ENCODE data around the gene FAM3B. TPM values are rescaled to one million over a fixed set of nuclear protein-coding genes. Genes with fewer than 3 reads are reported as not detected.

Gene FAM3B
- total and polyA plus RNA-seq, 2 experiments from 2014 or later: 2.5 to 3.6 TPM

GRCh38 chr21:41302976-41303375, 13.6 kb upstream of the FAM3B start:
- Histone ChIP-seq H3K9me2 (ENCODE audit: insufficient read depth) (peaks cover 9% of the 10 kb centered on the region; the same call in 1 of the 2 replicates), H4K20me1 (replicated peaks; ENCODE audit: insufficient read depth) (no peaks in the 10 kb centered on the region), H3K4me1 (ENCODE audit: insufficient read depth) (no peaks in the 10 kb centered on the region), H3K27ac (ENCODE audit: low read depth) (no peak overlapping the region), H3K4me3 (no peak overlapping the region), H2AFZ (no peak overlapping the region), H3K27me3 (ENCODE audit: insufficient read depth) (no peaks in the 10 kb centered on the region), H3F3A (replicated peaks; ENCODE audit: low read depth) (no peaks in the 10 kb centered on the region), H3K4me2 (no peak overlapping the region), H3K36me3 (ENCODE audit: insufficient read depth) (no peaks in the 10 kb centered on the region), H3K79me2 (replicated peaks; ENCODE audit: insufficient read depth) (no peaks in the 10 kb centered on the region)
- no peak overlapping the region for H3K27ac Mint-ChIP-seq
- DNase-seq (ENCODE audit: low spot score) (no peak), ATAC-seq (no peak)
- H3K36me3 Mint-ChIP-seq (ENCODE audit: low read depth): peaks cover 6% of the 10 kb centered on the region; the same call in 2 of the 3 replicates
- no peak overlapping the region for H3K4me3 Mint-ChIP-seq
- peaks cover 8% of the 10 kb centered on the region for H3K27me3 Mint-ChIP-seq (ENCODE audit: insufficient read depth, low read depth, poor library complexity)
- TF ChIP-seq EZH2phosphoT487 (IDR thresholded peaks at IDR 0.05; ENCODE audit: unreplicated experiment) (no peak), POLR2AphosphoS5 (IDR thresholded peaks at IDR 0.05; ENCODE audit: low read depth) (no peak), NANOG (IDR thresholded peaks at IDR 0.05; ENCODE audit: borderline replicate concordance) (no peak), ZNF114 (CRISPR knock-in tag; IDR thresholded peaks at IDR 0.05) (no peak), CREB1 (CRISPR knock-in tag; IDR thresholded peaks at IDR 0.05; ENCODE audit: low read depth) (no peak), ZNF331 (CRISPR knock-in tag; IDR thresholded peaks at IDR 0.05; ENCODE audit: low read depth) (no peak), EZH2 (IDR thresholded peaks at IDR 0.05; ENCODE audit: low read depth, unreplicated experiment) (no peak), STAT1 (IDR thresholded peaks at IDR 0.05; ENCODE audit: unreplicated experiment) (no peak), JUNB (IDR thresholded peaks at IDR 0.05; ENCODE audit: unreplicated experiment) (no peak)
- TF ChIP-seq, protein P1, sequence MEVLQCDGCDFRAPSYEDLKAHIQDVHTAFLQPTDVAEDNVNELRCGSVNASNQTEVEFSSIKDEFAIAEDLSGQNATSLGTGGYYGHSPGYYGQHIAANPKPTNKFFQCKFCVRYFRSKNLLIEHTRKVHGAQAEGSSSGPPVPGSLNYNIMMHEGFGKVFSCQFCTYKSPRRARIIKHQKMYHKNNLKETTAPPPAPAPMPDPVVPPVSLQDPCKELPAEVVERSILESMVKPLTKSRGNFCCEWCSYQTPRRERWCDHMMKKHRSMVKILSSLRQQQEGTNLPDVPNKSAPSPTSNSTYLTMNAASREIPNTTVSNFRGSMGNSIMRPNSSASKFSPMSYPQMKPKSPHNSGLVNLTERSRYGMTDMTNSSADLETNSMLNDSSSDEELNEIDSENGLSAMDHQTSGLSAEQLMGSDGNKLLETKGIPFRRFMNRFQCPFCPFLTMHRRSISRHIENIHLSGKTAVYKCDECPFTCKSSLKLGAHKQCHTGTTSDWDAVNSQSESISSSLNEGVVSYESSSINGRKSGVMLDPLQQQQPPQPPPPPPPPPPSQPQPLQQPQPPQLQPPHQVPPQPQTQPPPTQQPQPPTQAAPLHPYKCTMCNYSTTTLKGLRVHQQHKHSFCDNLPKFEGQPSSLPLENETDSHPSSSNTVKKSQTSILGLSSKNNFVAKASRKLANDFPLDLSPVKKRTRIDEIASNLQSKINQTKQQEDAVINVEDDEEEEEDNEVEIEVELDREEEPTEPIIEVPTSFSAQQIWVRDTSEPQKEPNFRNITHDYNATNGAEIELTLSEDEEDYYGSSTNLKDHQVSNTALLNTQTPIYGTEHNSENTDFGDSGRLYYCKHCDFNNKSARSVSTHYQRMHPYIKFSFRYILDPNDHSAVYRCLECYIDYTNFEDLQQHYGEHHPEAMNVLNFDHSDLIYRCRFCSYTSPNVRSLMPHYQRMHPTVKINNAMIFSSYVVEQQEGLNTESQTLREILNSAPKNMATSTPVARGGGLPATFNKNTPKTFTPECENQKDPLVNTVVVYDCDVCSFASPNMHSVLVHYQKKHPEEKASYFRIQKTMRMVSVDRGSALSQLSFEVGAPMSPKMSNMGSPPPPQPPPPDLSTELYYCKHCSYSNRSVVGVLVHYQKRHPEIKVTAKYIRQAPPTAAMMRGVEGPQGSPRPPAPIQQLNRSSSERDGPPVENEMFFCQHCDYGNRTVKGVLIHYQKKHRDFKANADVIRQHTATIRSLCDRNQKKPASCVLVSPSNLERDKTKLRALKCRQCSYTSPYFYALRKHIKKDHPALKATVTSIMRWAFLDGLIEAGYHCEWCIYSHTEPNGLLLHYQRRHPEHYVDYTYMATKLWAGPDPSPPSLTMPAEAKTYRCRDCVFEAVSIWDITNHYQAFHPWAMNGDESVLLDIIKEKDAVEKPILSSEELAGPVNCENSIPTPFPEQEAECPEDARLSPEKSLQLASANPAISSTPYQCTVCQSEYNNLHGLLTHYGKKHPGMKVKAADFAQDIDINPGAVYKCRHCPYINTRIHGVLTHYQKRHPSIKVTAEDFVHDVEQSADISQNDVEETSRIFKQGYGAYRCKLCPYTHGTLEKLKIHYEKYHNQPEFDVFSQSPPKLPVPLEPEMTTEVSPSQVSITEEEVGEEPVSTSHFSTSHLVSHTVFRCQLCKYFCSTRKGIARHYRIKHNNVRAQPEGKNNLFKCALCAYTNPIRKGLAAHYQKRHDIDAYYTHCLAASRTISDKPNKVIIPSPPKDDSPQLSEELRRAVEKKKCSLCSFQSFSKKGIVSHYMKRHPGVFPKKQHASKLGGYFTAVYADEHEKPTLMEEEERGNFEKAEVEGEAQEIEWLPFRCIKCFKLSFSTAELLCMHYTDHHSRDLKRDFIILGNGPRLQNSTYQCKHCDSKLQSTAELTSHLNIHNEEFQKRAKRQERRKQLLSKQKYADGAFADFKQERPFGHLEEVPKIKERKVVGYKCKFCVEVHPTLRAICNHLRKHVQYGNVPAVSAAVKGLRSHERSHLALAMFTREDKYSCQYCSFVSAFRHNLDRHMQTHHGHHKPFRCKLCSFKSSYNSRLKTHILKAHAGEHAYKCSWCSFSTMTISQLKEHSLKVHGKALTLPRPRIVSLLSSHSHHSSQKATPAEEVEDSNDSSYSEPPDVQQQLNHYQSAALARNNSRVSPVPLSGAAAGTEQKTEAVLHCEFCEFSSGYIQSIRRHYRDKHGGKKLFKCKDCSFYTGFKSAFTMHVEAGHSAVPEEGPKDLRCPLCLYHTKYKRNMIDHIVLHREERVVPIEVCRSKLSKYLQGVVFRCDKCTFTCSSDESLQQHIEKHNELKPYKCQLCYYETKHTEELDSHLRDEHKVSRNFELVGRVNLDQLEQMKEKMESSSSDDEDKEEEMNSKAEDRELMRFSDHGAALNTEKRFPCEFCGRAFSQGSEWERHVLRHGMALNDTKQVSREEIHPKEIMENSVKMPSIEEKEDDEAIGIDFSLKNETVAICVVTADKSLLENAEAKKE (CRISPR knock-in tag; IDR thresholded peaks at IDR 0.05): no peak
- TF ChIP-seq, protein P2, sequence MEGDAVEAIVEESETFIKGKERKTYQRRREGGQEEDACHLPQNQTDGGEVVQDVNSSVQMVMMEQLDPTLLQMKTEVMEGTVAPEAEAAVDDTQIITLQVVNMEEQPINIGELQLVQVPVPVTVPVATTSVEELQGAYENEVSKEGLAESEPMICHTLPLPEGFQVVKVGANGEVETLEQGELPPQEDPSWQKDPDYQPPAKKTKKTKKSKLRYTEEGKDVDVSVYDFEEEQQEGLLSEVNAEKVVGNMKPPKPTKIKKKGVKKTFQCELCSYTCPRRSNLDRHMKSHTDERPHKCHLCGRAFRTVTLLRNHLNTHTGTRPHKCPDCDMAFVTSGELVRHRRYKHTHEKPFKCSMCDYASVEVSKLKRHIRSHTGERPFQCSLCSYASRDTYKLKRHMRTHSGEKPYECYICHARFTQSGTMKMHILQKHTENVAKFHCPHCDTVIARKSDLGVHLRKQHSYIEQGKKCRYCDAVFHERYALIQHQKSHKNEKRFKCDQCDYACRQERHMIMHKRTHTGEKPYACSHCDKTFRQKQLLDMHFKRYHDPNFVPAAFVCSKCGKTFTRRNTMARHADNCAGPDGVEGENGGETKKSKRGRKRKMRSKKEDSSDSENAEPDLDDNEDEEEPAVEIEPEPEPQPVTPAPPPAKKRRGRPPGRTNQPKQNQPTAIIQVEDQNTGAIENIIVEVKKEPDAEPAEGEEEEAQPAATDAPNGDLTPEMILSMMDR (conservative IDR thresholded peaks at IDR 0.05; ENCODE audit: low read depth in 2 of 2): no peak
- TF ChIP-seq, protein P3, sequence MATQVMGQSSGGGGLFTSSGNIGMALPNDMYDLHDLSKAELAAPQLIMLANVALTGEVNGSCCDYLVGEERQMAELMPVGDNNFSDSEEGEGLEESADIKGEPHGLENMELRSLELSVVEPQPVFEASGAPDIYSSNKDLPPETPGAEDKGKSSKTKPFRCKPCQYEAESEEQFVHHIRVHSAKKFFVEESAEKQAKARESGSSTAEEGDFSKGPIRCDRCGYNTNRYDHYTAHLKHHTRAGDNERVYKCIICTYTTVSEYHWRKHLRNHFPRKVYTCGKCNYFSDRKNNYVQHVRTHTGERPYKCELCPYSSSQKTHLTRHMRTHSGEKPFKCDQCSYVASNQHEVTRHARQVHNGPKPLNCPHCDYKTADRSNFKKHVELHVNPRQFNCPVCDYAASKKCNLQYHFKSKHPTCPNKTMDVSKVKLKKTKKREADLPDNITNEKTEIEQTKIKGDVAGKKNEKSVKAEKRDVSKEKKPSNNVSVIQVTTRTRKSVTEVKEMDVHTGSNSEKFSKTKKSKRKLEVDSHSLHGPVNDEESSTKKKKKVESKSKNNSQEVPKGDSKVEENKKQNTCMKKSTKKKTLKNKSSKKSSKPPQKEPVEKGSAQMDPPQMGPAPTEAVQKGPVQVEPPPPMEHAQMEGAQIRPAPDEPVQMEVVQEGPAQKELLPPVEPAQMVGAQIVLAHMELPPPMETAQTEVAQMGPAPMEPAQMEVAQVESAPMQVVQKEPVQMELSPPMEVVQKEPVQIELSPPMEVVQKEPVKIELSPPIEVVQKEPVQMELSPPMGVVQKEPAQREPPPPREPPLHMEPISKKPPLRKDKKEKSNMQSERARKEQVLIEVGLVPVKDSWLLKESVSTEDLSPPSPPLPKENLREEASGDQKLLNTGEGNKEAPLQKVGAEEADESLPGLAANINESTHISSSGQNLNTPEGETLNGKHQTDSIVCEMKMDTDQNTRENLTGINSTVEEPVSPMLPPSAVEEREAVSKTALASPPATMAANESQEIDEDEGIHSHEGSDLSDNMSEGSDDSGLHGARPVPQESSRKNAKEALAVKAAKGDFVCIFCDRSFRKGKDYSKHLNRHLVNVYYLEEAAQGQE (IDR thresholded peaks at IDR 0.05; ENCODE audit: unreplicated experiment): no peak
- TF ChIP-seq, protein P4, sequence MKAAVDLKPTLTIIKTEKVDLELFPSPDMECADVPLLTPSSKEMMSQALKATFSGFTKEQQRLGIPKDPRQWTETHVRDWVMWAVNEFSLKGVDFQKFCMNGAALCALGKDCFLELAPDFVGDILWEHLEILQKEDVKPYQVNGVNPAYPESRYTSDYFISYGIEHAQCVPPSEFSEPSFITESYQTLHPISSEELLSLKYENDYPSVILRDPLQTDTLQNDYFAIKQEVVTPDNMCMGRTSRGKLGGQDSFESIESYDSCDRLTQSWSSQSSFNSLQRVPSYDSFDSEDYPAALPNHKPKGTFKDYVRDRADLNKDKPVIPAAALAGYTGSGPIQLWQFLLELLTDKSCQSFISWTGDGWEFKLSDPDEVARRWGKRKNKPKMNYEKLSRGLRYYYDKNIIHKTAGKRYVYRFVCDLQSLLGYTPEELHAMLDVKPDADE (IDR thresholded peaks at IDR 0.05): no peak
- peaks cover 26% of the 10 kb centered on the region for H3K9me3 Mint-ChIP-seq
- H3K4me1 Mint-ChIP-seq: peaks cover under 1% of the 10 kb centered on the region; the same call in 2 of the 3 replicates

Data from GM23338 (cell line).